ENCODE results near the gene SLC36A2. TPM values are rescaled to one million over a fixed set of nuclear protein-coding genes. Genes with fewer than 3 reads are reported as not detected.

The SLC36A2 gene
- not detected for total RNA-seq
- long read RNA-seq: 0 reads

GRCh38 chr5:151347369-151347768 lies at the start of gene SLC36A2:
TSS of gene SLC36A2 (minus strand) at chr5:151347559. CDS start at chr5:151347460, 99 bp downstream.
- Histone ChIP-seq H3K9me3 (no peaks in the 10 kb centered on the region), H3K4me1 (no peaks in the 10 kb centered on the region), H3K36me3 (no peaks in the 10 kb centered on the region), H3K27me3 (no peaks in the 10 kb centered on the region), H3K4me3 (no peak within 1 kb of the TSS), H3K27ac (no peak within 1 kb of the TSS)
- TF ChIP-seq, protein P1, sequence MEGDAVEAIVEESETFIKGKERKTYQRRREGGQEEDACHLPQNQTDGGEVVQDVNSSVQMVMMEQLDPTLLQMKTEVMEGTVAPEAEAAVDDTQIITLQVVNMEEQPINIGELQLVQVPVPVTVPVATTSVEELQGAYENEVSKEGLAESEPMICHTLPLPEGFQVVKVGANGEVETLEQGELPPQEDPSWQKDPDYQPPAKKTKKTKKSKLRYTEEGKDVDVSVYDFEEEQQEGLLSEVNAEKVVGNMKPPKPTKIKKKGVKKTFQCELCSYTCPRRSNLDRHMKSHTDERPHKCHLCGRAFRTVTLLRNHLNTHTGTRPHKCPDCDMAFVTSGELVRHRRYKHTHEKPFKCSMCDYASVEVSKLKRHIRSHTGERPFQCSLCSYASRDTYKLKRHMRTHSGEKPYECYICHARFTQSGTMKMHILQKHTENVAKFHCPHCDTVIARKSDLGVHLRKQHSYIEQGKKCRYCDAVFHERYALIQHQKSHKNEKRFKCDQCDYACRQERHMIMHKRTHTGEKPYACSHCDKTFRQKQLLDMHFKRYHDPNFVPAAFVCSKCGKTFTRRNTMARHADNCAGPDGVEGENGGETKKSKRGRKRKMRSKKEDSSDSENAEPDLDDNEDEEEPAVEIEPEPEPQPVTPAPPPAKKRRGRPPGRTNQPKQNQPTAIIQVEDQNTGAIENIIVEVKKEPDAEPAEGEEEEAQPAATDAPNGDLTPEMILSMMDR (IDR thresholded peaks at IDR 0.05): no peak
- no peak for TF ChIP-seq POLR2A (IDR thresholded peaks at IDR 0.05)
- WGBS (ENCODE audit: insufficient coverage, low coverage, low lambda C conversion rate, missing lambda C conversion rate): 37% methylated on average over 8 of the region's 8 CpGs
- intact Hi-C loops (cut with DNase I): no loop called here
- ATAC-seq (no peak), DNase-seq (no peak)

DNA sequence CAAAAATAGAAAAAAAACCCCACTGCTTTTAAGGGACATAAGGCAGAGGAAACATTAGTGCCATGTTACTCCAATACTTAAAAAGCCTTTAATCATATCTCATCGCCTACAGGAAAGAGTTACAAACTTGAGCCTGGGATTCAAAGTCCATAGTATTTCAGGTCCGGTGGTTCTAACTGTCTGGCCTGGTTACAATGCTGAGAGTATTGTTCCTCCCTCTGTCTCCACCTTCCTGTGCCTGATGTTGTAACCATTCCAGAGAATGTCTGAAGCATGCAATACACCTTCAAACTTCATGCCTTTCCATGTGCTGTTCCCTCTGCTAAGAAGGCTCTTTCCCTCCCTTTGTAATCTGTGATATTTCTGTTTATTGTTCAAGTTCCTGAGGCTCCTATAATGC lies 41.6 kb upstream of the SLC36A2 start:
- peak in 3 of 4 donors; percentile 18 to 73 (median 71) for ATAC-seq
- intact Hi-C loops (cut with DNase I): no loop called here
- TF ChIP-seq POLR2A (IDR thresholded peaks at IDR 0.05): no peak
- TF ChIP-seq, protein P1 (IDR thresholded peaks at IDR 0.05): no peak
- no peak overlapping the region for H3K27ac ChIP-seq
- no peaks in the 10 kb centered on the region for H3K27me3 ChIP-seq
- no peak overlapping the region for H3K4me3 ChIP-seq
- DNase-seq: no peak
- 40% methylated on average over 2 of the region's 2 CpGs for WGBS (ENCODE audit: insufficient coverage, low coverage, low lambda C conversion rate, missing lambda C conversion rate)
- H3K9me3 ChIP-seq: no peaks in the 10 kb centered on the region
- no peaks in the 10 kb centered on the region for H3K36me3 ChIP-seq
- no peaks in the 10 kb centered on the region for H3K4me1 ChIP-seq

DNA sequence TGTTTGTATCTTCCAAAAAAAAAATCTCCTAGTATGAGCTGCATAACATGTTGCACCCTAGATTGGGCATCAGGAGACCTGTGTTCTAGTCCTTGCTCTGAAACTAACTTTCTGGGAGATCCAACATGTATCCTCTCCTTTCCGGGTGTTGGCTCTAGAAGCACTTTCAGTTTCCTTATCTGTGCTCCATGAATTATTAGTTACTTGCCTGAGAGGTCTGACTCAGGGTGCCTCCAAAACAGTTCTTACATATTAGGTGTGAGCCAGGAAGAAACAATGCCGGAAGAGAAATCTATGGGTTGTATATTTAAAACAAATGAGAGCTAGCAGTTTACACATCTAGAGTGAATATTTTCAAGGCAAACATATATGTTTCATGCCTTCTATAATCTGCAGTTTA lies 36.7 kb upstream of the SLC36A2 start:
- H3K9me3 ChIP-seq: no peaks in the 10 kb centered on the region
- no peaks in the 10 kb centered on the region for H3K36me3 ChIP-seq
- DNase-seq (no peak), ATAC-seq (peak in 1 of 4 donors; percentile 45)
- H3K27ac ChIP-seq: no peak overlapping the region
- H3K27me3 ChIP-seq: no peaks in the 10 kb centered on the region
- H3K4me3 ChIP-seq: no peak overlapping the region
- TF ChIP-seq POLR2A (IDR thresholded peaks at IDR 0.05): no peak
- TF ChIP-seq, protein P1 (IDR thresholded peaks at IDR 0.05): no peak
- intact Hi-C loops (cut with DNase I): no loop called here
- H3K4me1 ChIP-seq: no peaks in the 10 kb centered on the region
- WGBS (ENCODE audit: insufficient coverage, low coverage, low lambda C conversion rate, missing lambda C conversion rate): 50% methylated on average over 2 of the region's 2 CpGs

GRCh38 chr5:151383011-151383410 lies 35.7 kb upstream of the SLC36A2 start:
- ATAC-seq: no peak
- WGBS (ENCODE audit: insufficient coverage, low coverage, low lambda C conversion rate, missing lambda C conversion rate): 64% methylated on average over 5 of the region's 8 CpGs
- intact Hi-C loops (cut with DNase I): no loop called here
- H3K27ac ChIP-seq: no peak overlapping the region
- H3K4me3 ChIP-seq: no peak overlapping the region
- no peak for DNase-seq
- no peaks in the 10 kb centered on the region for H3K4me1 ChIP-seq
- no peaks in the 10 kb centered on the region for H3K36me3 ChIP-seq
- no peaks in the 10 kb centered on the region for H3K27me3 ChIP-seq
- H3K9me3 ChIP-seq: no peaks in the 10 kb centered on the region
- no peak for TF ChIP-seq POLR2A (IDR thresholded peaks at IDR 0.05)
- TF ChIP-seq, protein P1 (IDR thresholded peaks at IDR 0.05): no peak

- intact Hi-C loops (cut with DNase I): no loop called here
- H3K9me3 ChIP-seq: no peaks in the 10 kb centered on the region
- no peak for DNase-seq
These were observed 35.2 kb upstream of the SLC36A2 start for GRCh38 chr5:151382576-151382975.

More at GRCh38 chr5:151382576-151382975, 35.2 kb upstream of the SLC36A2 start:
- 78% methylated on average over 2 of the region's 2 CpGs for WGBS (ENCODE audit: insufficient coverage, low coverage, low lambda C conversion rate, missing lambda C conversion rate)
- TF ChIP-seq, protein P1 (IDR thresholded peaks at IDR 0.05): no peak
- TF ChIP-seq POLR2A (IDR thresholded peaks at IDR 0.05): no peak
- Histone ChIP-seq H3K36me3 (no peaks in the 10 kb centered on the region), H3K27me3 (no peaks in the 10 kb centered on the region), H3K4me3 (no peak overlapping the region), H3K4me1 (no peaks in the 10 kb centered on the region), H3K27ac (no peak overlapping the region)
- ATAC-seq: no peak

Data from right lobe of liver (tissue), 6 donors.